ENCODE results near the gene ZNG1A.

DNA sequence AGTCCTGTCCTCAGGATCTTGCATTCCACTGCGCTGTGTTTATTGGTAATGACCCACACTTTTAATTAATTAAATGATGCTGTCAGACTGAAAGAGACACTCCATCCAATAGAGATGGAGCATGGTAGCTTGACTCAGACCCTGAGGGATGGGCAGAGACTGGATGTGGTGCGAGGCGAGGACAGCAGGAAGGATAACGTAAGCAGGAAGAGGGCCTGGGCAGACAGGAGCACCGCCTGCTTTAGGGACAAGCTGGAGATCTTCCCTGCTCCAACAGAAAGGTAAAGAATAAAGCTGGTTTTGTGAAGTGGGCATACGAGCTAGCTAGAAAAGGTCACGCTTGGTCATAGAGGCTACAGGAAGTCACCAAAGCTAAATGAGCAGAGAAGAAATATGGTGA lies 32.2 kb upstream of the ZNG1A start:
- TF ChIP-seq POLR2AphosphoS5 (IDR thresholded peaks at IDR 0.05), result no peak
- TF ChIP-seq, protein P1, sequence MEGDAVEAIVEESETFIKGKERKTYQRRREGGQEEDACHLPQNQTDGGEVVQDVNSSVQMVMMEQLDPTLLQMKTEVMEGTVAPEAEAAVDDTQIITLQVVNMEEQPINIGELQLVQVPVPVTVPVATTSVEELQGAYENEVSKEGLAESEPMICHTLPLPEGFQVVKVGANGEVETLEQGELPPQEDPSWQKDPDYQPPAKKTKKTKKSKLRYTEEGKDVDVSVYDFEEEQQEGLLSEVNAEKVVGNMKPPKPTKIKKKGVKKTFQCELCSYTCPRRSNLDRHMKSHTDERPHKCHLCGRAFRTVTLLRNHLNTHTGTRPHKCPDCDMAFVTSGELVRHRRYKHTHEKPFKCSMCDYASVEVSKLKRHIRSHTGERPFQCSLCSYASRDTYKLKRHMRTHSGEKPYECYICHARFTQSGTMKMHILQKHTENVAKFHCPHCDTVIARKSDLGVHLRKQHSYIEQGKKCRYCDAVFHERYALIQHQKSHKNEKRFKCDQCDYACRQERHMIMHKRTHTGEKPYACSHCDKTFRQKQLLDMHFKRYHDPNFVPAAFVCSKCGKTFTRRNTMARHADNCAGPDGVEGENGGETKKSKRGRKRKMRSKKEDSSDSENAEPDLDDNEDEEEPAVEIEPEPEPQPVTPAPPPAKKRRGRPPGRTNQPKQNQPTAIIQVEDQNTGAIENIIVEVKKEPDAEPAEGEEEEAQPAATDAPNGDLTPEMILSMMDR (IDR thresholded peaks at IDR 0.05), result no peak
